ENCODE measurements around the gene CTNNA3. TPM values are rescaled to one million over a fixed set of nuclear protein-coding genes. Genes with fewer than 3 reads are reported as not detected.

Gene CTNNA3
- total and polyA plus RNA-seq, 5 donors from 2014 or later: not detected

GRCh38 chr10:66654861-66655260 lies 1041.1 kb downstream of the CTNNA3 start:
- H3K9me3 Mint-ChIP-seq: peaks cover 0 to 12% (median 5%) of the 10 kb centered on the region in 7 donors
- ATAC-seq (ENCODE audit: low read depth in 2 of 2) (no peak), DNase-seq (no peak)
- no peaks in the 10 kb centered on the region for H3K4me1 Mint-ChIP-seq
- Histone ChIP-seq H3K36me3 (ENCODE audit: control insufficient read depth, insufficient read depth, low read length) (no peaks in the 10 kb centered on the region), H3K27me3 (ENCODE audit: control insufficient read depth, insufficient read depth, low read length) (no peaks in the 10 kb centered on the region), H3K4me3 (ENCODE audit: low read depth, low read length) (no peak overlapping the region), H3K27ac (ENCODE audit: insufficient read depth, low read length, poor library complexity, severe bottlenecking) (no peak overlapping the region), H3K9me3 (ENCODE audit: control insufficient read depth in 2 of 2, low read length in 2 of 2) (no peaks in the 10 kb centered on the region), H3K4me1 (ENCODE audit: control insufficient read depth, insufficient read depth, low read length, poor library complexity, severe bottlenecking) (no peaks in the 10 kb centered on the region)
- no peaks in the 10 kb centered on the region for H3K27me3 Mint-ChIP-seq
- H3K4me3 Mint-ChIP-seq: no peak overlapping the region
- H3K27ac Mint-ChIP-seq: no peak overlapping the region
- H3K36me3 Mint-ChIP-seq: no peaks in the 10 kb centered on the region

- ATAC-seq (ENCODE audit: low read depth in 2 of 2) (no peak), DNase-seq (no peak)
- no peaks in the 10 kb centered on the region for H3K4me1 Mint-ChIP-seq
- no peaks in the 10 kb centered on the region for H3K9me3 ChIP-seq (ENCODE audit: control insufficient read depth in 2 of 2, low read length in 2 of 2)
- no peaks in the 10 kb centered on the region for H3K36me3 Mint-ChIP-seq
- no peak overlapping the region for H3K4me3 ChIP-seq (ENCODE audit: low read depth, low read length)
- no peak overlapping the region for H3K27ac ChIP-seq (ENCODE audit: insufficient read depth, low read length, poor library complexity, severe bottlenecking)
- H3K9me3 Mint-ChIP-seq: peaks cover 4 to 14% (median 8%) of the 10 kb centered on the region in 7 donors
- H3K4me1 ChIP-seq (ENCODE audit: control insufficient read depth, insufficient read depth, low read length, poor library complexity, severe bottlenecking): no peaks in the 10 kb centered on the region
- H3K27ac Mint-ChIP-seq: no peak overlapping the region
- no peaks in the 10 kb centered on the region for H3K27me3 ChIP-seq (ENCODE audit: control insufficient read depth, insufficient read depth, low read length)
- no peak overlapping the region for H3K4me3 Mint-ChIP-seq
- no peaks in the 10 kb centered on the region for H3K36me3 ChIP-seq (ENCODE audit: control insufficient read depth, insufficient read depth, low read length)
- no peaks in the 10 kb centered on the region for H3K27me3 Mint-ChIP-seq
Observed at GRCh38 chr10:66651308-66652082, 1044.5 kb downstream of the CTNNA3 start.

- H3K4me1 ChIP-seq (ENCODE audit: control insufficient read depth, insufficient read depth, low read length, poor library complexity, severe bottlenecking): no peaks in the 10 kb centered on the region
- DNase-seq (no peak), ATAC-seq (ENCODE audit: low read depth in 2 of 2) (no peak)
- Mint-ChIP-seq H3K4me3 (no peak overlapping the region), H3K36me3 (no peaks in the 10 kb centered on the region), H3K27ac (no peak overlapping the region), H3K4me1 (no peaks in the 10 kb centered on the region), H3K9me3 (peaks cover 4 to 14% (median 5%) of the 10 kb centered on the region in 7 donors), H3K27me3 (no peaks in the 10 kb centered on the region)
- H3K27ac ChIP-seq (ENCODE audit: insufficient read depth, low read length, poor library complexity, severe bottlenecking): no peak overlapping the region
- no peaks in the 10 kb centered on the region for H3K9me3 ChIP-seq (ENCODE audit: control insufficient read depth in 2 of 2, low read length in 2 of 2)
- H3K4me3 ChIP-seq (ENCODE audit: low read depth, low read length): no peak overlapping the region
- no peaks in the 10 kb centered on the region for H3K27me3 ChIP-seq (ENCODE audit: control insufficient read depth, insufficient read depth, low read length)
- no peaks in the 10 kb centered on the region for H3K36me3 ChIP-seq (ENCODE audit: control insufficient read depth, insufficient read depth, low read length)
Observed at GRCh38 chr10:66649626-66650025, 1046.4 kb downstream of the CTNNA3 start.

- DNase-seq (no peak), ATAC-seq (ENCODE audit: low read depth in 2 of 2) (no peak)
- Mint-ChIP-seq H3K4me1 (no peaks in the 10 kb centered on the region), H3K36me3 (no peaks in the 10 kb centered on the region), H3K27me3 (no peaks in the 10 kb centered on the region), H3K9me3 (peaks cover 0 to 7% (median 4%) of the 10 kb centered on the region in 7 donors), H3K4me3 (no peak overlapping the region), H3K27ac (no peak overlapping the region)
- no peaks in the 10 kb centered on the region for H3K36me3 ChIP-seq (ENCODE audit: control insufficient read depth, insufficient read depth, low read length)
- no peaks in the 10 kb centered on the region for H3K4me1 ChIP-seq (ENCODE audit: control insufficient read depth, insufficient read depth, low read length, poor library complexity, severe bottlenecking)
- H3K4me3 ChIP-seq (ENCODE audit: low read depth, low read length): no peak overlapping the region
- H3K27ac ChIP-seq (ENCODE audit: insufficient read depth, low read length, poor library complexity, severe bottlenecking): no peak overlapping the region
- H3K27me3 ChIP-seq (ENCODE audit: control insufficient read depth, insufficient read depth, low read length): no peaks in the 10 kb centered on the region
- no peaks in the 10 kb centered on the region for H3K9me3 ChIP-seq (ENCODE audit: control insufficient read depth in 2 of 2, low read length in 2 of 2)
Observed at GRCh38 chr10:66642217-66642616, 1053.8 kb downstream of the CTNNA3 start.

DNA sequence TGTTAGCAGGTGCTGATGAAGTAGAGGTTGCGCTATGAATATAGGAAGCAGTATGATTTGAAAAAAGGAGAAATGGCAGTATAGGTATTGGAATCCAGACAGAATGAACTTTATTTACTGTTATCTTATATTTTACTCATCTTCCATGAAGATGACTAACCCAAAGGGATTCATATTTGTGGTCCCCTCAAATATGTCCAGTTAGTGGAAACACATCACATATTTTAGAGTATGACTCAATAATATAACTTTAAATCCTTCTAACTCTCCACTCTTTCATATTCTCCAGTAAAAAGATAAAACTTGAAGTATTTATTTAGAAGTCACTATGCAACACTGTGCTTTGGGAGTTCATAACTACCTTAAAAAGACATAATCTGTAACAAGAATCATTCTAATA lies 1056.6 kb downstream of the CTNNA3 start:
- Histone ChIP-seq H3K36me3 (ENCODE audit: control insufficient read depth, insufficient read depth, low read length) (no peaks in the 10 kb centered on the region), H3K9me3 (ENCODE audit: control insufficient read depth in 2 of 2, low read length in 2 of 2) (no peaks in the 10 kb centered on the region), H3K4me3 (ENCODE audit: low read depth, low read length) (no peak overlapping the region), H3K27me3 (ENCODE audit: control insufficient read depth, insufficient read depth, low read length) (no peaks in the 10 kb centered on the region), H3K27ac (ENCODE audit: insufficient read depth, low read length, poor library complexity, severe bottlenecking) (no peak overlapping the region), H3K4me1 (ENCODE audit: control insufficient read depth, insufficient read depth, low read length, poor library complexity, severe bottlenecking) (no peaks in the 10 kb centered on the region)
- no peak overlapping the region for H3K27ac Mint-ChIP-seq
- H3K4me3 Mint-ChIP-seq: no peak overlapping the region
- no peaks in the 10 kb centered on the region for H3K36me3 Mint-ChIP-seq
- H3K27me3 Mint-ChIP-seq: no peaks in the 10 kb centered on the region
- H3K4me1 Mint-ChIP-seq: no peaks in the 10 kb centered on the region
- no peak for DNase-seq
- no peak for ATAC-seq (ENCODE audit: low read depth in 2 of 2)
- H3K9me3 Mint-ChIP-seq: peaks cover 0 to 9% (median 4%) of the 10 kb centered on the region in 7 donors

DNA sequence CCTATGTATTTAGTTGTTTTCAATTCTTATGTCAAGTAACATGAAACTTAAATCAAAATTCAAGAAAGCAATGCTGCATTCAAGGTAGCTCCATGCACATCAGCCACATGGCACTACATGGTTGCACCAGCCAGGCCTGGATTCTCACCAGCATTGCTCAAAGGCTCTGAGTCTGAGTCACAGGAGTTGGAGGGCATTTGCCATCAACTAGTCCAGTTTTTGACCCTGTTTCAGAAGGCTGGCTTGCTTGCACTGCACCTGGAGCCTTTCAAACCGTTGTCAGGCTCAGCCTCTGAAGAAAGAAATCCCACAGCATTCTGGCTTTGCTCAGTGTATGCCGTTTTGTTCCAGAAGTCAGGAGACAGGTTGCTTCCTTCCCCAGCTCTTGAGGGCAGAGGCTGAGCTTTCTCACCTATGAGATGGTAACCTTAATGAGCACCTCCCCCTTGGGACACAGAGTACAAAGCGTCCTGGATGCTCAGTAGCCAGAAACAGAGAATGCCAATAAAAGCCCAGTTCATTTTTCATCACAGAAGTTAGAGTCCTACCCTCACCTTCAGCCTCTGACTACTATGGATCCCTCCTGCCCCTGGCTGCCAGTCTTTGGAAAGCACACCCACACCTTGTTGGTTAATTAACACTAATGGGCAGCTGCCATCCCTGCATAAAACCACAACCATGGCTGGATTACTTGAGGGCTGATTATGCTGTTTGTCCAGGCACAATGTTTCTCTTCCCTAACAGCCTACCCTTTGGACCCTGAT lies 1058.5 kb downstream of the CTNNA3 start:
- Histone ChIP-seq H3K4me1 (ENCODE audit: control insufficient read depth, insufficient read depth, low read length, poor library complexity, severe bottlenecking) (no peaks in the 10 kb centered on the region), H3K36me3 (ENCODE audit: control insufficient read depth, insufficient read depth, low read length) (no peaks in the 10 kb centered on the region), H3K9me3 (ENCODE audit: control insufficient read depth in 2 of 2, low read length in 2 of 2) (no peaks in the 10 kb centered on the region), H3K27me3 (ENCODE audit: control insufficient read depth, insufficient read depth, low read length) (no peaks in the 10 kb centered on the region), H3K4me3 (ENCODE audit: low read depth, low read length) (no peak overlapping the region), H3K27ac (ENCODE audit: insufficient read depth, low read length, poor library complexity, severe bottlenecking) (no peak overlapping the region)
- DNase-seq: no peak
- Mint-ChIP-seq H3K9me3 (peaks cover 0 to 9% (median 4%) of the 10 kb centered on the region in 7 donors), H3K27me3 (no peaks in the 10 kb centered on the region), H3K27ac (no peak overlapping the region), H3K4me1 (no peaks in the 10 kb centered on the region), H3K36me3 (no peaks in the 10 kb centered on the region), H3K4me3 (no peak overlapping the region)
- no peak for ATAC-seq (ENCODE audit: low read depth in 2 of 2)

- Histone ChIP-seq H3K4me3 (ENCODE audit: low read depth, low read length) (no peak overlapping the region), H3K4me1 (ENCODE audit: control insufficient read depth, insufficient read depth, low read length, poor library complexity, severe bottlenecking) (no peaks in the 10 kb centered on the region), H3K27me3 (ENCODE audit: control insufficient read depth, insufficient read depth, low read length) (no peaks in the 10 kb centered on the region), H3K36me3 (ENCODE audit: control insufficient read depth, insufficient read depth, low read length) (no peaks in the 10 kb centered on the region), H3K27ac (ENCODE audit: insufficient read depth, low read length, poor library complexity, severe bottlenecking) (no peak overlapping the region), H3K9me3 (ENCODE audit: control insufficient read depth in 2 of 2, low read length in 2 of 2) (no peaks in the 10 kb centered on the region)
- no peak for DNase-seq
- Mint-ChIP-seq H3K4me1 (no peaks in the 10 kb centered on the region), H3K4me3 (no peak overlapping the region), H3K27me3 (no peaks in the 10 kb centered on the region), H3K36me3 (no peaks in the 10 kb centered on the region), H3K27ac (no peak overlapping the region), H3K9me3 (peaks cover 0 to 15% (median 4%) of the 10 kb centered on the region in 7 donors)
- no peak for ATAC-seq (ENCODE audit: low read depth in 2 of 2)
Observed at GRCh38 chr10:66629996-66630395, 1066.0 kb downstream of the CTNNA3 start.
